Loucy (cell line): ENCODE measurements around the gene NUP155.
A peak's percentile ranks its signal among the peaks of the same experiment; 100 is the strongest.
"Not testable (repeated sequence)": the region's sequence is repeated elsewhere in the genome, so short reads cannot be mapped to it uniquely, and the experiment has no call there.

Experiments used
- H2AFZ ChIP-seq: fragments of 200-600 bp; sonication (generic); 2 replicates; pipeline ENCODE4 v1.6.0; 2016; ENCODE audit warnings: antibody characterized with exemption, mild to moderate bottlenecking, low read length, moderate library complexity
- H3F3A ChIP-seq: fragments of 200-600 bp; 2 replicates; pipeline ENCODE4 v1.6.0; 2016; ENCODE audit warnings: antibody characterized with exemption, low read depth, mild to moderate bottlenecking
- H3K27me3 ChIP-seq: fragments of 200-600 bp; sonication (generic); 2 replicates; pipeline ENCODE4 v1.6.1; 2014; ENCODE audit warnings: low read length, mild to moderate bottlenecking; ENCODE audit not compliant: insufficient read depth, poor library complexity, severe bottlenecking
- H3K36me3 ChIP-seq: fragments of 200-600 bp; sonication (generic); 2 replicates; pipeline ENCODE4 v1.6.1; 2016; ENCODE audit warnings: low read length; ENCODE audit not compliant: insufficient read depth
- H3K4me1 ChIP-seq: fragments of 200-600 bp; sonication (generic); 2 replicates; pipeline ENCODE4 v1.5.1; 2014; ENCODE audit warnings: low read length, mild to moderate bottlenecking; ENCODE audit not compliant: insufficient read depth, poor library complexity, severe bottlenecking
- H3K4me2 ChIP-seq: fragments of 200-600 bp; sonication (generic); 2 replicates; pipeline ENCODE4 v1.6.0; 2014; ENCODE audit warnings: antibody characterized with exemption, low read length, low read depth, mild to moderate bottlenecking; ENCODE audit not compliant: poor library complexity, severe bottlenecking
- H3K4me3 ChIP-seq: fragments of 200-600 bp; sonication (generic); 2 replicates; pipeline ENCODE4 v1.5.1; 2014; ENCODE audit warnings: low read length, mild to moderate bottlenecking, mixed read lengths; ENCODE audit not compliant: poor library complexity, severe bottlenecking
- H3K79me2 ChIP-seq: fragments of 200-600 bp; sonication (generic); 2 replicates; pipeline ENCODE4 v1.6.1; 2014; ENCODE audit warnings: low read length; ENCODE audit not compliant: insufficient read depth
- H3K9ac ChIP-seq: fragments of 200-600 bp; sonication (generic); 2 replicates; pipeline ENCODE4 v1.6.0; 2014; ENCODE audit warnings: mild to moderate bottlenecking, low read depth, low read length, moderate library complexity; ENCODE audit not compliant: poor library complexity, severe bottlenecking
- H3K9me2 ChIP-seq: fragments of 200-600 bp; sonication (generic); replicated peaks from 2 replicates; pipeline ENCODE4 v1.6.1; 2016; ENCODE audit warnings: low read depth, low read length, mixed read lengths
- H3K9me3 ChIP-seq: fragments of 200-600 bp; sonication (generic); 2 replicates; pipeline ENCODE4 v1.6.1; 2014; ENCODE audit warnings: mild to moderate bottlenecking, antibody characterized with exemption, low read length, low read depth; ENCODE audit not compliant: insufficient read depth
- H4K20me1 ChIP-seq: fragments of 200-600 bp; sonication (generic); 2 replicates; pipeline ENCODE4 v1.6.0; 2014; ENCODE audit warnings: antibody characterized with exemption, low read length, mild to moderate bottlenecking; ENCODE audit not compliant: insufficient read depth, poor library complexity, severe bottlenecking
- CTCF ChIP-seq: fragments of 200-600 bp; sonication (generic); conservative IDR thresholded peaks from 2 replicates; pipeline ENCODE4 v1.5.1; 2014; ENCODE audit warnings: mild to moderate bottlenecking, antibody characterized with exemption, low read length
- EZH2phosphoT487 ChIP-seq: fragments of 200-600 bp; IDR thresholded peaks from 2 replicates; pipeline ENCODE4 v1.6.1; 2018; ENCODE audit warnings: antibody characterized with exemption, mild to moderate bottlenecking, moderate library complexity, borderline replicate concordance

Gene NUP155

GRCh38 chr5:37391591-37391990, 20.7 kb upstream of the NUP155 start:
- TF ChIP-seq EZH2phosphoT487 (no peak), CTCF (no peak)
- no peaks in the 10 kb centered on the region for H3K27me3 ChIP-seq
- no peaks in the 10 kb centered on the region for H3F3A ChIP-seq
- no peaks in the 10 kb centered on the region for H4K20me1 ChIP-seq
- H3K9me2 ChIP-seq = no peaks in the 10 kb centered on the region
- peaks cover 37% of the 10 kb centered on the region; the same call in 1 of the 2 replicates for H3K36me3 ChIP-seq
- H3K4me3 ChIP-seq = no peak overlapping the region
- no peaks in the 10 kb centered on the region for H3K4me1 ChIP-seq
- no peak overlapping the region for H3K9ac ChIP-seq
- no peak overlapping the region for H3K4me2 ChIP-seq
- no peaks in the 10 kb centered on the region for H3K9me3 ChIP-seq
- H2AFZ ChIP-seq = no peak overlapping the region
- no peaks in the 10 kb centered on the region for H3K79me2 ChIP-seq

GRCh38 chr5:37379100-37379628, 8.3 kb upstream of the NUP155 start, which contains the start of gene WDR70:
TSS of gene WDR70 (plus strand) at chr5:37379318. CDS start at chr5:37379368, 50 bp downstream.
- H3K79me2 ChIP-seq, H3F3A ChIP-seq, H3K9me2 ChIP-seq, H3K4me1 ChIP-seq, H3K9me3 ChIP-seq, H4K20me1 ChIP-seq, H3K36me3 ChIP-seq: not testable (repeated sequence)
- Histone ChIP-seq H3K4me2 (peak within 1 kb of the TSS; percentile 86), H3K27me3 (peaks cover 33% of the 10 kb centered on the region), H2AFZ (peak within 1 kb of the TSS; percentile 83), H3K9ac (peak within 1 kb of the TSS; percentile 87), H3K4me3 (peak within 1 kb of the TSS; percentile 91)
- peak; percentile 72 for TF ChIP-seq CTCF

GRCh38 chr5:37378066-37378465, 7.2 kb upstream of the NUP155 start:
- not testable (repeated sequence) for H3K9me3 ChIP-seq, H3F3A ChIP-seq, H3K4me1 ChIP-seq, H3K79me2 ChIP-seq, H2AFZ ChIP-seq, H3K4me3 ChIP-seq, H3K36me3 ChIP-seq, H3K4me2 ChIP-seq, H3K9ac ChIP-seq, H3K9me2 ChIP-seq, H4K20me1 ChIP-seq
- H3K27me3 ChIP-seq = peaks cover 44% of the 10 kb centered on the region

- Histone ChIP-seq H3K4me1 (peaks cover 4% of the 10 kb centered on the region), H2AFZ (no peak overlapping the region), H3K27me3 (peaks cover 65% of the 10 kb centered on the region), H3K9me2 (no peaks in the 10 kb centered on the region; the same call in 1 of the 2 replicates), H3K79me2 (peaks cover 15% of the 10 kb centered on the region), H3F3A (no peaks in the 10 kb centered on the region), H4K20me1 (peaks cover 7% of the 10 kb centered on the region), H3K4me3 (no peak overlapping the region), H3K9me3 (no peaks in the 10 kb centered on the region), H3K9ac (no peak overlapping the region), H3K36me3 (no peaks in the 10 kb centered on the region), H3K4me2 (no peak overlapping the region)
- TF ChIP-seq EZH2phosphoT487 = no peak
- no peak for TF ChIP-seq CTCF
Measured at GRCh38 chr5:37375091-37375490, 4.2 kb upstream of the NUP155 start.
